GM12878 (cell line): ENCODE data around the gene CRAMP1.

Experiments
- CHD4 ChIP-seq: fragments of 200-600 bp; sonication (generic); IDR thresholded peaks from 2 replicates; pipeline ENCODE4 v1.6.1; 2016; ENCODE audit warnings: mild to moderate bottlenecking
- CTCF ChIP-seq, 3 experiments: IDR thresholded peaks in 2 of 3; conservative IDR thresholded peaks in 1 of 3; 2 replicates each; pipeline ENCODE4 v1.5.1; 2011; ENCODE audit warnings: low read depth in 3 of 3, low read length in 3 of 3, mild to moderate bottlenecking in 3 of 3, control low read depth in 2 of 3, moderate library complexity in 2 of 3, inconsistent platforms in 1 of 3, mixed read lengths in 1 of 3; ENCODE audit not compliant: control insufficient read depth in 2 of 3, insufficient read depth in 1 of 3; ENCODE audit errors: extremely low read depth in 1 of 3
- EP300 ChIP-seq, 2 experiments: fragments of 150-350 bp in 1 of 2; IDR thresholded peaks; 2 replicates each; pipeline ENCODE4 v1.6.1; 2011 to 2012; ENCODE audit warnings: low read depth in 2 of 2, low read length in 2 of 2, borderline replicate concordance in 1 of 2, improper control_type of control experiment in 1 of 2, inconsistent platforms in 1 of 2; ENCODE audit not compliant: control insufficient read depth in 1 of 2
- IRF4 ChIP-seq: IDR thresholded peaks from 2 replicates; pipeline ENCODE4 v1.6.1; 2011; ENCODE audit warnings: low read depth, low read length
- JUNB ChIP-seq: IDR thresholded peaks from 2 replicates; pipeline ENCODE4 v1.6.1; 2016; ENCODE audit warnings: antibody characterized with exemption, mild to moderate bottlenecking
- PAX8 ChIP-seq: fragments of 450-650 bp; IDR thresholded peaks from 2 replicates; pipeline ENCODE4 v1.6.1; 2017; ENCODE audit warnings: mild to moderate bottlenecking, moderate library complexity
- POLR2A ChIP-seq: IDR thresholded peaks from 2 replicates; pipeline ENCODE4 v1.6.1; 2011; ENCODE audit warnings: low read depth, mild to moderate bottlenecking, low read length
- RELA ChIP-seq: fragments of 450-650 bp; IDR thresholded peaks from 2 replicates; pipeline ENCODE4 v1.8.0; 2014; ENCODE audit warnings: borderline replicate concordance; ENCODE audit not compliant: partially characterized antibody
- TCF12 ChIP-seq: IDR thresholded peaks from 2 replicates; pipeline ENCODE4 v1.6.1; 2011; ENCODE audit warnings: low read depth, mild to moderate bottlenecking, low read length
- YY1 ChIP-seq: IDR thresholded peaks from 2 replicates; pipeline ENCODE4 v1.6.1; 2011; ENCODE audit warnings: low read depth, mild to moderate bottlenecking, low read length
- ZNF274 ChIP-seq: IDR thresholded peaks from one replicate; pipeline ENCODE4 v1.8.0; 2011; ENCODE audit not compliant: insufficient read length, insufficient read depth
- TF ChIP-seq, protein P1 (sequence below): fragments of 450-650 bp; formaldehyde crosslinking; IDR thresholded peaks from 2 replicates; pipeline ENCODE4 v1.4.0; 2020; ENCODE audit warnings: mild to moderate bottlenecking, moderate library complexity

- no peak for TF ChIP-seq ZNF274
- no peak for TF ChIP-seq POLR2A
- TF ChIP-seq, protein P1, sequence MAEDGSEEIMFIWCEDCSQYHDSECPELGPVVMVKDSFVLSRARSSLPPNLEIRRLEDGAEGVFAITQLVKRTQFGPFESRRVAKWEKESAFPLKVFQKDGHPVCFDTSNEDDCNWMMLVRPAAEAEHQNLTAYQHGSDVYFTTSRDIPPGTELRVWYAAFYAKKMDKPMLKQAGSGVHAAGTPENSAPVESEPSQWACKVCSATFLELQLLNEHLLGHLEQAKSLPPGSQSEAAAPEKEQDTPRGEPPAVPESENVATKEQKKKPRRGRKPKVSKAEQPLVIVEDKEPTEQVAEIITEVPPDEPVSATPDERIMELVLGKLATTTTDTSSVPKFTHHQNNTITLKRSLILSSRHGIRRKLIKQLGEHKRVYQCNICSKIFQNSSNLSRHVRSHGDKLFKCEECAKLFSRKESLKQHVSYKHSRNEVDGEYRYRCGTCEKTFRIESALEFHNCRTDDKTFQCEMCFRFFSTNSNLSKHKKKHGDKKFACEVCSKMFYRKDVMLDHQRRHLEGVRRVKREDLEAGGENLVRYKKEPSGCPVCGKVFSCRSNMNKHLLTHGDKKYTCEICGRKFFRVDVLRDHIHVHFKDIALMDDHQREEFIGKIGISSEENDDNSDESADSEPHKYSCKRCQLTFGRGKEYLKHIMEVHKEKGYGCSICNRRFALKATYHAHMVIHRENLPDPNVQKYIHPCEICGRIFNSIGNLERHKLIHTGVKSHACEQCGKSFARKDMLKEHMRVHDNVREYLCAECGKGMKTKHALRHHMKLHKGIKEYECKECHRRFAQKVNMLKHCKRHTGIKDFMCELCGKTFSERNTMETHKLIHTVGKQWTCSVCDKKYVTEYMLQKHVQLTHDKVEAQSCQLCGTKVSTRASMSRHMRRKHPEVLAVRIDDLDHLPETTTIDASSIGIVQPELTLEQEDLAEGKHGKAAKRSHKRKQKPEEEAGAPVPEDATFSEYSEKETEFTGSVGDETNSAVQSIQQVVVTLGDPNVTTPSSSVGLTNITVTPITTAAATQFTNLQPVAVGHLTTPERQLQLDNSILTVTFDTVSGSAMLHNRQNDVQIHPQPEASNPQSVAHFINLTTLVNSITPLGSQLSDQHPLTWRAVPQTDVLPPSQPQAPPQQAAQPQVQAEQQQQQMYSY (CRISPR knock-in tag): no peak
- TF ChIP-seq EP300 (IDR thresholded peaks at IDR 0.05; ENCODE audit: borderline replicate concordance in 1 of 2, control insufficient read depth in 1 of 2, low read depth in 2 of 2, low read length in 2 of 2): no peak
- TF ChIP-seq CTCF (IDR thresholded peaks at IDR 0.05 in 2 of 3, conservative IDR thresholded peaks at IDR 0.05 in 1 of 3; ENCODE audit: control insufficient read depth in 2 of 3, extremely low read depth in 1 of 3, insufficient read depth in 1 of 3, low read depth in 3 of 3, low read length in 3 of 3): no peak
- no peak for TF ChIP-seq IRF4
- TF ChIP-seq JUNB: no peak
- TF ChIP-seq RELA: no peak
- TF ChIP-seq YY1: no peak
- TF ChIP-seq PAX8: no peak
- no peak for TF ChIP-seq TCF12
- no peak for TF ChIP-seq CHD4
These were observed 61.4 kb downstream of the CRAMP1 start for GRCh38 chr16:1673424-1674151.
